GM21447 (cell line): ENCODE results near the gene SLC30A3.

ENCODE experiments used
- ATAC-seq: cut with Tn5 transposase; IDR thresholded peaks from one replicate; pipeline ENCODE4 v1.9.1; 2021; ENCODE audit not compliant: unreplicated experiment

The SLC30A3 gene

GRCh38 chr2:27208486-27209050 is 54.3 kb downstream of the SLC30A3 start:
- no peak for ATAC-seq

GRCh38 chr2:27206346-27206745 is 56.5 kb downstream of the SLC30A3 start:
- ATAC-seq, result no peak

GRCh38 chr2:27205206-27205605 is 57.6 kb downstream of the SLC30A3 start:
- no peak for ATAC-seq

- ATAC-seq, result no peak
Observed at GRCh38 chr2:27204566-27204965, 58.3 kb downstream of the SLC30A3 start.

GRCh38 chr2:27203741-27204140 is 59.1 kb downstream of the SLC30A3 start:
- ATAC-seq, result no peak
